Middle frontal gyrus (tissue), 1 donor: ENCODE data around the gene PDGFB.

Experiments used
- DNase-seq: peaks from one replicate; pipeline ENCODE4 v3.0.0-alpha.2; 2015; ENCODE audit warnings: low spot score; ENCODE audit errors: extremely low spot score

Gene PDGFB

DNA sequence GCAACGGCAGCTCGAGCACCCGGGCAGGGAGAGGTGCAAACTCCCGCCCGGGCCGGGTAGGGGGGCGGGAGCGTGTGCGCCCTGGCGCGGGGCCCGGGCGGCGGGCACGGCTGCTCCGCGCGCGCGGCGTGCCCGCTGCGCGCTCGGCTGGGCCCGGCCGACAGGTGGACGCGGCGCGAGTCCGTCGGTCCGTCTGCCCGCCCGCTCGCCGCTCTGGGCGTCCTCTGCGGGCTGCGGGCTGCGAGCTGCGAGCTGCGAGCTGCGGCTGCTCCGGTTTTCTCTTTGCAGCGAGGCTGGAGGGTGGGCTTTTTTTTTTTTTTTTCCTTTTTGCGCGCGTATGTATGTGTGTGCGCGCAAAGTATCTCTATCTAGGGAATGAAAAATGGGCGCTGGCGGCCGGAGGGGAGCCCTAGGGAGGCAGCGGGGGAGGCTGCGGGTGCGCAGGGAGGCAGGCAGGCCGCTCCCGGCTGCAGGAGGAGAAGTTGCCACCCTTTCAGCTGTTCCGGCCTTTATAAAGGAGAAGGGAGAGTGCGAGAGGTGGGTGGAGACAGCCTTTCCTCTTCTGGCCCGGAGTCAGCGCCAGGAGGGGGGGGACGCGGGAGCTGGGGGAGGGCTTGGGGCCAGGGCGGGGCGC lies at the start of gene PDGFB:
TSS of gene PDGFB (minus strand) at position 487 of the 634 bp plus-strand sequence. CDS start 1,019 bp downstream, outside the sequence.
- DNase-seq, result no peak

DNA sequence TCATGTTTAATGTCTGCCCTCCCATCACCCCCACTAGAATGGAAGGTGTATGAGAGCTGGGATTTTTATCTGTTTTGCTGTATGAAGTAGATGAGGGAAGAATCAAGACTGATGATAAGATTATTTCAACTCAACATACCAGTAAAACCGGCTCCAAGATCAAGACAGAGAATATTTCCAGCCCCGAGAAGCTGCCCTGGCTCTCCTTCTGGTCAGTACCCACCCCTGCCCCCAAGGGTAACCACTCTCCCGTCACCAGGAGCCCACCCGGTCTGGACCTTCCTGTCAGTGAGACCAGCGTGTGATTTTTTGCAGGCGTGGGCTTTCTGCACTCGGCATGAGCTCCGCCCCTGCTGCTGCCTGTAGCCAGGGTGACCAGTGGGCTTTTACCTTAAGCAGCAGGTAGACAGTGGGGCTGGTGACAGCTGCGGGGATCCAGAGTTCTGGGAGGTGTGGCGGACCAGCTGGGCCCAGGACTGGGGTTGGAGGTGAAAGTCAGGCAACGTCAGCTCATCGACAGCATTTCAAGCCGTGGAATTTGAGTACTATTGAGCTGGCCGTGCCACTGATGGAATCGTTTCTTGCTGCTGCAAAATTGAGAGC lies 49.1 kb upstream of the PDGFB start:
- no peak for DNase-seq

DNA sequence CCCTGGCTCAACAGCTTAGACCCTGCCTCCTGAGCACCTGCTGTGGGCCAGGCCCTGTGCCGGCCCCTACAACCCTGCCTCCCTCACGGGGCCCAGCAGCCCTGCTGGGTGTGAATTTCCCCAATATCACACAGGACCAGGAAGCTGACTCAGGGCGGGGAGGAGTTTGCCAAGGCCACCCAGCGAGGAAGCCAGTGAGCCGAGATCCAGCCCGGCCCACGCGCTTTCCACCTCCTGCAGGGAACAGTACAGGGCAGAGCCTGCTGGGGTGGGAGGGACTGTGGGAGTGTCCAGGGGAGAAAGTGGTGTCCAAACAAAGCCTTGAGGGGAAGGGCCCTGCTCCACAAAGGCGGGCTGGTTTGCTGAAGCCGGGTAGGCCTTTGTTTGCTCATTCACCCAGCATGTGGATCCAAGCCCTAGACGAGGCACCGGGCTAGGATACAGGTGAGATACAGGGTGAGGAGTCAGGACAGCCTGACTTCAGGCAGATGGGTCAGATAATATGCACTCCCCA lies 47.8 kb upstream of the PDGFB start:
- DNase-seq, result no peak

DNA sequence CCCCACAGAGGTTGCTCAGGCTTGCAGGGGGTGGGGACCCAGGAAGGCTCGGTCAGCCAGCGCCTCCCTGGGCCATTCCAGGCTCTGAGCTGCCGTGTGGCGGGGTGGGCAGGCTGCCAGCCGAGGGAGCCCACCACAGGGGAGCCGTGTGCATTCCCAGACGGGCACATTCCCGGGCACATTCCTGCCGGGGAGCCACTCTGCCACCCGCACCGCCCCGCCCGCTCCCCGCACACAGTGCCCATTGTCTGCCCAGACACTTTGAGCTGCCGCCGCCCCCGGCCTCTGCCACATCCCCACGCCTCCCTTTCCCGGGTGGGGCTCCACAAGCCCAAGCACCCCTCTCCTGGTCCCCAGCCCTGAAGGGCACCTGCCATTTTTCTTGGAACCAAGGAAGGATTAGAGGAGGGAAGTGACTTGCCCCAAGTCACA lies 47.3 kb upstream of the PDGFB start:
- no peak for DNase-seq

DNA sequence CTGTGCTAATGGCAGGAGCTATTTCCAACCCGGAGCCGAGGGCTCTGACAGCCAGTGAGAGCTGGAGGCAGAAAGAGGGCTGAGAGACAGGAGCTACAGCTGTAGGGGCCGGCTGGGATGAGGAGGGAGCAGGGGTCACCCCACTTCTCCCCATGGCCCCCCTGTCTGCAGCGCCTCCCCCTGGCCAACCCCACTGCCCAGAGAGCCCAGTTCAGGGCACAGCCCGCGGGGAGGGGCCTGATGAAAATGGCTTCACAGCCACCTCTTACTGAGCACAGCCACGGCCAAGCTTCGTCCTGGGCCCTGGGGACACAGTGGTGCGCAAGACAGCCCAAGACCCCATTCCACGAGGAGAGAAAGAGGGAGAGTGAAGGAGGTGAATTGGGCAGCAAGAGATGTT lies 46.7 kb upstream of the PDGFB start:
- no peak for DNase-seq

DNA sequence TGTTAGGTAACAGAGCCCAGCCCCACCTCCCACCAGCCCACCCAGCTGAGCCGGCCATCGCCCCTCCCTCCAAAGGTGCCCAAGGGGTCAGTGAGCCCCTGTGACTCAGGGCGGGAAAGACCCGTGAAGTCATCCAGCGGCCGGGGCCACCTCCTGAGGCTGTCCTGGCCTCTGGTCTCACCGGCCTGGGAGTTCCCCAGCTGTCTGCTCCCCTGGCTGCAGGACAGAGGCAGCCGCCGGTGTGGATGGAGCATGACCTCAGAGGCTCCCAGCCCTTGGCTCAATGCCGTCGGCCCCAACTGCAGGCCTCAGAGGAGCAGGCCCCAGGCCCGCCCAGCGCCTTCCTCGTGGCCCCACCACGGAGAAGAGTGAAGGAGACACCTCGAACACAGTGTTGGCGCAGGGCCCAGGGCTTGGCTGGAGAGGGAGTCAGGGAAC lies 46.0 kb upstream of the PDGFB start:
- DNase-seq, result no peak

DNA sequence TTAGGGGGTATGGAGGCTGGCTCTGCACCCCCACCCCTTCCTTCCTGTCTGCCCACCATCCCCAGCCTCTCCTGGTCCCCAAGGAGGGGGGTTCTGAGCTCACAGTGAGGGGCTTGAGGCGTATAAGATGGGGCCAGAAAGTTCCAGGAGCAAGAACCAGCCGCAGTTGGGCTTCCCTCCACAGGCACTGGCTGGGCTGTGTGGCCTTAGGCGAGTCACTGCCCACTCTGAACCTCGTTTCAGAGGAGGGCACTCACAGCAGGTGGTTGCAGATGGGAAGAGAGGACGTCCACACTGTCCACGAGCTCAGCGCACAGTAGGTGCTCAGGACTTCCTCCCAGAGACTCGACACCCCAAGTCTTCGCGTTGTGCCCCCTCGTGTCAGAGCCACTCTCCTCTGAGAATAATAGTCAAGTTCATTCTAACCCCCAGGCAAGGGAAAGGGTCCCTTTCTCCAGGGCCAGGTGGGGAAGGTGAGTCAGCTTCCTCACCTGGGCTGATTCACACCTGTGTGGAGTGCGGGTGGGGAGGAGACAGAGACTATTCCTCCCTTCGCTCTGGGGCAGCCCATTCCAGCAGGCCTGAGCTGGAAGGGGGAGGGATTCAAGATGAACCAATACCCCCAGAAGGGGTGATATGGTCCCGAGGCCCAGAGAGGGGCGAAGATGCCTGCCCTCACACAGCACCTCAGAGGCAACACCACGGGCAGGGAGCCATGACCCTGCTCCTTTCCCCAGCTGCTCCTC lies 45.4 kb upstream of the PDGFB start:
- no peak for DNase-seq

DNA sequence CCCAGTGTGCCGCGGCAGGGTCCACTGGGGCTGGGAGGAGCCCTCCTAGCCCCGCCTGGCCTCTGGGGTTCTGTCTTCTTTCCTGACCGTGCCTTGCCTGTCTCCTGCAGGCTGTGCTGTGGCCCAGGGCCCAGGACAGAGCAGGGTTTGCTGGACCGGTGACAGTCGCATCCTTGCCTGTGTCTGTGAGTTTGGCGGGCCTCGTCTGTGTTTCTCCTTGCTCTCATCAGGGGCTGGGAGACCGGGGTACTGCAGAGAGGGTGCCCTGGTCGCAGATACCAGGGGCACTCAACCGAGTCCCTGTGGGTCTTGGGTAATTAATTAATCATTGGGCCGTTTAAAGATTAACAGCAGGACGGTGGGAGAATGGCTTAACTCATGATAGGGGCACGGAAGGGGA lies 44.8 kb upstream of the PDGFB start:
- DNase-seq, result no peak

DNA sequence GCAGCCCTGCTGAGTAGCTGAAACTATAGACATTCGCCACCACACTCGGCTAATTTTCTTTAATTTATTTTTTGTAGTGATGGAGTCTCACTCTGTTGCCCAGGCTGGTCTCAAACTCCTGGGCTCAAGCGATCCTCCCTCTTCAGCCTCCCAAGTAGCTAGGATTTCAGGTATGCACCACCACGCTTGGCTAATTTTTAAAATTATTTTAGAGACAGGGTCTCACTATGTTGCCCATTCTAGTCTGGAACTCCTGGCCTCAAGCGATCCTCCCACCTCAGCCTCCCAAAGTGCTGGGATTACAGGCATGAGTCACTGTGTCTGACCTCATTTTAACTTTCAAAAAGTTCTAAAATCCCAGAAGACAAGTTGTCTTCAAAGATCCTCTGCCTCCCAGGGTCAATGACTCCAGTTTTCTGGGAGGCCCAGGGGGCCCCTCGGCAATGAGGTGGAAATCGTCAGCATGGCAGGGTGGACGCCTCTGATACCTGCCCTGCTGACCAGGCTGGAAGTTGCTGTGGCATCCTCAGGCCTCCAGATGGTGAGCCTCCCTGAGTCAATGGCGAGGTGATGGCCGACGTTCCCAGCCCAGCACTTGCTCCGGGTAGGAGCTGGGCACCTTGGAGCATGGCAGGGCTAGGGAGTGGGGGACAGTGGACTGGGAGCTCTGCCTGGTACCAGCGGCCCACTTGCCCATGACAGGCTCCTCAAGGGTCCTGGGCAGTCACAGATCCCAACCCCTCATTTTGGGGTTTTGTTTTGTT lies 43.5 kb upstream of the PDGFB start:
- DNase-seq, result no peak

DNA sequence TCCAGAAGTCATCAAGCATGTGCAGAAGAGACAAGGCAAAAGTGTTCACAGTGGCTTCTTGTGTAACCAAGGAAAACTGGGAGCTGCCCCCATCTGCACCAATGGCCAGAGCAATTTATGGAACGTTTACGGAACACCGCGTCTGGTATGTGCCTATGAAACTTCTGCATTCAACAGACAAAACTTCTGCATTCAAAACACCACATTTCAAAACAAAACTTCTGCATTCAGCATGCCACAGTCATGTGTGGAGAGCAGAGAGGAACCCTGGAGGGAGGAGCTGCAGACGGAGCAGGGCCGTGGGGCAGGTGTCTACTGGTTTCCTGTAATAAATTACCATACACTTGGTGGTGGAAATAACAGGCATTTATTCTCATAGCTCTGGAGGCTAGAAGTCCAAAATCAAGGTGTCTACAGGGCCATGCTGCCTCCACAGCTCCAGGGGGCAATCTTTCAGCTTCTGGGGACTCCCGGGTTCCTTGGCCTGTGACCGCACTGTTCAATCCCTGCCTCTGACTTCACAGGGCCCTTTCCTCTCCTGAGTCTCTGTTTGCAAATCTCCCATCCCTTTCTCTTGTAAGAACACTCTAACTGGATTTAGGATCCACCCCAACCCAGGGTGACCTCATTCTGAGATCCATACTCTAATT lies 42.4 kb upstream of the PDGFB start:
- no peak for DNase-seq

DNA sequence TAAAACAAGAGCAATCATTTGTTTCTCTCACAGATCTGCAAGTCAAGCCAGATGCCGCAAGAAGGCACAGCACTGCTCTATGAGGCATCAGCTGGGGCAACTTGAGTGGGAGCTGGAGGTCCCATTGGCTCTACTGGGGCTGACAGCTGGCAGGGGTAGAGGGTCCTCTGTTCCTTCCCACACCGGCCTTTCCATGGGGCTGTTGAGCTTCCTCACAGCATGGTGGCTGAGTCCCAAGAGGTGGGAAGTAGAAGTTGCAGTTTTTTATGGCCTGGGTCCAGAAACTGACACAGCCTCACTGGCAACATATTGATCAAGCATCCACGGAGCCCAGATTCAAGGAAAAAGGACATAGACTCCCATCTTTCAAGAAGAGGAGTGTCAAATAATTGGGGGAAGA lies 40.2 kb upstream of the PDGFB start:
- DNase-seq, result no peak

DNA sequence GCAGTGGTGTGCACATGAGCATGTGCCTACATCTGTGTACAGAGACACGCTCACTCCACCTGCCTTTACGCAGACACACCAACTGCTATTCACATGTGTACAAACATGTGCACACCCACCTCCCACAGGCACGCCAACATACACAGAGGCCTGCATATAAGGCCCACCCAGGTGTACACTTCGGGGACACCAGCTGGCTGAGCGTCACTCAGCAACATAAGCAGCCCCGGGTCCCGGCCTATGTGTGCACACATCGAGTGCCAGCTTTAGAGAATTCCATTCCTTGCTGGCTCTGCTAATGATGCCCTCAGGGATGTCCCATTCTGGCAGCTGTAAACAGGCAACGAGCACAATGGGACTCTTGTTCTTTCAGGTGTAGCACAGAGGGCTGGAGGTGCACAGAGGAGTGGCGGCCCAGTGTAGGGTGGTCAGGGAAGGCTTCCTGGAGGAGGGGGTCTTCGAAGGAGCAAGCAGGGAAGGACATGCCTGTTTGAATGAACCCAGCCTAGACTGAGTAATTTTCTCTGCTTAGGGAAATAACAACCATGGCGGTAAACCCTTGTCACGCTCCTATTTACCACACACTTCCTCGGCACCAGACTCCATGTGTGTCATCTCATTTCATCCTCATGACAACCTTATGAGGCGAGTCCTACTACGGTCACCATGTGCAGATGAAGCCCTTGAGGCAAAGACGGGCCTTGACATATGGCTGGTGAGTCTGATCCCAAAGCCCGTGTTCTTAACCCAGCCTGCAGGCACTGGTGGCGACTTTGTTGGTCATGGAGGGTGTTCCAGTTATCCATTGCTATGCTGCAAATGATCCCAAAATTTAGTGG lies 39.6 kb upstream of the PDGFB start:
- no peak for DNase-seq

DNA sequence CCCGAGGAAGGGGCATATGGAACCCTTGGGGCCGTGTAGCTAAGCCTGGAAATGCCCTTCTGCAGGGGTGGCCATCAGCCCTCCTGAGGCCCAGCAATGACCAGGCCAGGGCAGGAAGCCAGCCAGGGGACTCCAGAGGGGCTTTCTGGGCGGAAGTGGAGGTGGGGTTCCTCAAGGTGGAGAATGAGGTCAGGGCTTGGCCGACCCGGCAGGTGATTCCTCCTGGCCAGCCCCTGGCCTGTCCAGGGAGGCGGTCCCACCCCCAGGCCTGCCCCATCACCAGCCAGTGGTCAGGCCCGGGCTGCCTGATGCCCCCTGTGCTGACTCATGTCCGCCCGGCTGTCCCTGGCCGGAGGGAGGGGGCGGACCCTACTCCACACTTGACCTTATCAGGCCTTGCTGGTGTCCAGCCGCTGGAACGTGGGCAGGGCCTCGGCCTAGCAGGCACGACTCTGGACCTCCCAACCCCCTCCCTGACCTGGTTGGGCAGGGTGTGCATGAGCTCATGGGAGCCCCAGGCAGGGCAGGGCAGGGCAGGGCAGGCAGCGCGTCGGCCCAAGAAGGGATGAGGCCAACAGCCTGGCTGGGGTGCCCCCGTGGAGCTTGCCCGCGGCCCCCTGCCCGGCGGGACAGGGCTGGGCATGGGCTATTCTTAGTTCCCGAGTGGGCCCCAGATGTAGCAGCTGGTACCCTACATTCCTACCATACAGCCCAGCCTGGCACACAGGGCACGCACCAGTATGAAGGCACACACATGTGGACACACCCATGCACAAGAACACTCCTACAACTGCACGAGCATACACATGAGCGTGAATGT lies 38.8 kb upstream of the PDGFB start:
- DNase-seq, result no peak

DNA sequence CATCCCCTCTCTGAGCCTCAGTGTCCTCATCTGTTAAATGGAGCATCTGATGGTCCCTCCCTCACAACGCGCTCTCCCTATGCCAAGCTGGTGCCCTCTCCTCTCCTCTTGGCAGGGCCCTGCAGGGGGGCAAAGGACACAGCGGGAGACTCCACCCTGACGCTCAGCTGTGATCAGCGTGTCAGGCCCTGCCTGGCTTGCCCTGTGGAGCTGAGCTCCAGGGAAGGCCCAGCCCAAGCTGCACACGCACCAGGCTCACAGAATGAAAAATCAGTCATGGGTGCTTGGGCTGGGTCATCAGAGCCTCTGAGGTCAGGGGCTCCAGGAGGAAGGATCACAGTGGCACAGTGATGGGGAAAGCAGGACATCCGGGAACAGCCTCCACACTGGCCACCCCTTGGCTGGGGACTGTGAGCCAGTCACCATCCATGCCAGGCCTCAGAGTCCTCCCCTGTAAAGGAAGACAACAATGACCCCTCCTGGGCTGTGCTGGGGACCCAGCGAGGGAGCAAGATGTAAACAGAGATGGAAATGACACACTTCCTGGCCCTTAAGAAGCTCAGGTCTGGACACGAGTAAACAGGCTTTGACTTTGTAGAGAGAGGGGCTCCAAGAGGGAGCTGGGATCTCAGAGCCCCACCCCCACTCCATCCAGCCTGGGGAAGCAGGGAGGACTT lies 38.0 kb upstream of the PDGFB start:
- no peak for DNase-seq

DNA sequence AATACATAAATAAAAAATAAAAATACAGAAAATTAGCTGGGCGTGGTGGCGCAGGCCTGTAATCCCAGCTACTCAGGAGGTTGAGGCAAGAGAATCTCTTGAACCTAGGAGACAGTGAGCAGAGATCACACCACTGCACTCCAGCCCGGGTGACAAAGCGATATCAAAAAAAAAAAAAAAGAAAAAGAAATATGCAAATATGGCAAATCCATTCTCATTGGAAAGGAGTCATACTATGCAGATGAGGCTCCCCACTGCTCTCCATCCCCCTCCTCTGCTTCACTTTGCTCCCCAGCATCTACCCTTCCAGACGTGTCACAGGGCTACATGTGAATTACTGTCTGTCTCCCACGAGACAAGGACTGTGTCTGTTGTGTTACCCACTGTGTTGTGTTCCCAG lies 36.3 kb upstream of the PDGFB start:
- DNase-seq, result no peak

DNA sequence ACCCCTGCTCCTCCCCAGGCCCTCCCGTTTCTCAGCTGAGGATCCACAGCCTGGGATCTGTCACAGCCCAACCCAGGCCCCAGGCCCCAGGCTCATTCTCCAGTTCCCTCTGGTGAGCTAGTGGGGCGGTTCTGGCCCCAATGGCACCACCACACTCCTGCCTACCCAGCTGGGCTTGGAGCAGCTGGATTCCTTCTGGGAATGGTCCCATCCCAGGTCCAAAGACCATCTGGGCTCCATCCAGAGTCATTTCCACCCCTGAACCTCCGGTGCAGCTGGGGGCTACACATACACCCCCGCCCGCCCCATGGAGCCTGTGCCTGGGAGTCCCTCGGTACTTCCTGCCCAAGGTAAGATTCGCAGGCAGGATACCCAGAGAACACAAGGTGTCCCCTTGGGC lies 35.5 kb upstream of the PDGFB start:
- no peak for DNase-seq

DNA sequence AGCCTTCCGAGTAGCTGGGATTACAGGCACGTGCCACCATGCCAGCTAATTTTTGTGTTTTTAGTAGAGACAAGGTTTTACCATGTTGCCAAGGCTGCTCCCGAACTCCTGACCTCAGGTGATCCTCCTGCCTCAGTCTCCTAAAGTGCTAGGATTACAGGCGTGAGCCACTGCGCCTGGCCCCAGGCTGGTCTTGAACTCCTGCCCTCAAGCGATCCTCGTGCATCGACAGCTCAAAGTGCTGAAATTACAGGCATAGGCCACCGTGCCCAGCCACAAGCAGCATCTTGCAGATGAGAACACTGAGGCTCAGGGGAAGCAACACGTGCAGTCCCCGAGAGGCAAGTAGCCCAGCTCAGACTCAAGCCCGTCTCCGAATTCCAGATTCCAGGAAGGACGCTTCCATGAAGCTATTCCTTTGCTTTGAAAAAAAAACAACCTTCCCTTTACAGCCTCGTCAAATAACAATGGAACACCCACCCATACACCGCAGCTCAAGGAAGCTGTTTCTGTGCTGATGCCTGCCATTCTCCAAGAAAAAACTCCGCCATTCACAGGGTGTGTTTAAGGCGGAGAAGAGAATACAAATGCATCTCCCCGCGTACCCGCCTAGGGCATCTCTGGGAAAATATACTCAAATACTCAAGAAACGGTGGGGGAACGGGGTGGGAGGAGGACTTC lies 34.5 kb upstream of the PDGFB start:
- no peak for DNase-seq

DNA sequence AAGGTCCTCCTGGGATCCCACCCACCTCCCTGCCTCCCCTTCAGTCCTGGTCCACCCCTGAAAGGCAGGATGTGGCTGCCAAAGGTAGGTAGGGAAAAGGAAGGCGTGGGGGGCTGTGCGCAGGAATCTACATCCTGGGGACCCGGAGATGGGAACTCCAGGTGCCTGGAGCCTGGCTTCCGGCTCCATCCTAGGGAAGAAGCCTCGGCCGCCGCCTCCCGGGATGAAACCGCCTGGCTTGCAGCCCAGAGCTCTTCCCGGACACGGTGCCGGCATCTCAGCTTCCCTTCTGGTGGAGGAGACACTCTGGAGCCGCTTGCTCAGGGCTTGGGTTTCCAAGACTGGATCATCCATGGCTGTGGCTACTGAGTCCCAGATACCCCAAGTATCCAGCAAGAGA lies 33.3 kb upstream of the PDGFB start:
- no peak for DNase-seq
